Measurements from ENCODE around the gene HECW1. TPM values are rescaled to one million over a fixed set of nuclear protein-coding genes. Genes with fewer than 3 reads are reported as not detected.

The HECW1 gene
- total and polyA plus RNA-seq, 2 donors (not counting 1 experiment from before 2014, with no cell fraction given): not detected

DNA sequence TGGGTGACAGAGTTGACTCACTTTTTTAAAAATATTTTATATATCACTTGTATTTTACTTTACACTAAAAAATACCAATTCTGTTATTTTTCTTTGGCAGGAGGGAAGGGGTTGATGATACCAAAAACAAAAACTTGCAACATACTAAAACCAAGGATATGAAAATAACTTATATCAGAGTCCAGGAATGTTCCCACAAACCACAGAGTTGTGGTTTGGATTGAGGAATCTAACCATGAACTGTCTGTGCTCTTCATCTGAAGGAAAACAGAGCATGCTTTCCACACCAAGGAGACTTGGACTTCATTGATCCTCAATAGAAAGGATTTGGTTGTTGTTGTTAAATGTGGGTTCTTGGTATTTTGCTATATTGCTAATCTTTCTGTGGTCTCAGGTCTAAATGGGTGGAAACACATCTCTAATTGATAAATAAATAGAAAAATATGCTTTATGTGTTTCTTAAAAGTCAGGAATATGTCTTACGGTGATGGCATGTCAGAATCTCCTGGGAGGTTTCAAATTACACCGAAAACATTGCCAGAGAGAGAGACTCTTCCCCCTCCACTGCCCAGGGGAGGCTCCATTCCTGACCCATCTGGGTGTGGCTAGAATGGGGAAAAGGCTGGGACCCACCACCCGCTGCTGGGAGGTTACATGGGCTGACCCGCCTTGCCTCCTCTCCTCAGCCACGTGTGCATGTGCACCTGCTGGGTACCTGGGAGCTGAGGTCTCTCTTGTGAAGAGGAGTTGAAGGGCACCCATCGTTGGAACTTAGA, 423.6 kb downstream of the HECW1 start:
- no peak for TF ChIP-seq EZH2 (IDR thresholded peaks at IDR 0.05; ENCODE audit: borderline replicate concordance, insufficient read depth, low read depth, low read length, poor library complexity, severe bottlenecking)
- TF ChIP-seq, protein P1, sequence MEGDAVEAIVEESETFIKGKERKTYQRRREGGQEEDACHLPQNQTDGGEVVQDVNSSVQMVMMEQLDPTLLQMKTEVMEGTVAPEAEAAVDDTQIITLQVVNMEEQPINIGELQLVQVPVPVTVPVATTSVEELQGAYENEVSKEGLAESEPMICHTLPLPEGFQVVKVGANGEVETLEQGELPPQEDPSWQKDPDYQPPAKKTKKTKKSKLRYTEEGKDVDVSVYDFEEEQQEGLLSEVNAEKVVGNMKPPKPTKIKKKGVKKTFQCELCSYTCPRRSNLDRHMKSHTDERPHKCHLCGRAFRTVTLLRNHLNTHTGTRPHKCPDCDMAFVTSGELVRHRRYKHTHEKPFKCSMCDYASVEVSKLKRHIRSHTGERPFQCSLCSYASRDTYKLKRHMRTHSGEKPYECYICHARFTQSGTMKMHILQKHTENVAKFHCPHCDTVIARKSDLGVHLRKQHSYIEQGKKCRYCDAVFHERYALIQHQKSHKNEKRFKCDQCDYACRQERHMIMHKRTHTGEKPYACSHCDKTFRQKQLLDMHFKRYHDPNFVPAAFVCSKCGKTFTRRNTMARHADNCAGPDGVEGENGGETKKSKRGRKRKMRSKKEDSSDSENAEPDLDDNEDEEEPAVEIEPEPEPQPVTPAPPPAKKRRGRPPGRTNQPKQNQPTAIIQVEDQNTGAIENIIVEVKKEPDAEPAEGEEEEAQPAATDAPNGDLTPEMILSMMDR (IDR thresholded peaks at IDR 0.05): no peak
- Histone ChIP-seq H3K9me3 (ENCODE audit: control extremely low read depth in 1 of 3, control insufficient read depth in 2 of 3, insufficient read depth in 1 of 3, low read length in 2 of 3) (no peaks in the 10 kb centered on the region), H3K27me3 (replicated peaks in 1 of 4; ENCODE audit: control extremely low read depth in 1 of 4, control insufficient read depth in 3 of 4, insufficient read depth in 4 of 4, low read length in 3 of 4) (no peaks in the 10 kb centered on the region), H3K36me3 (replicated peaks in 1 of 2; ENCODE audit: control extremely low read depth in 1 of 2, control insufficient read depth in 1 of 2, extremely low read depth in 1 of 2, insufficient read depth in 2 of 2, low read length in 1 of 2) (no peaks in the 10 kb centered on the region), H3K4me2 (replicated peaks; ENCODE audit: low read depth, low read length, poor library complexity, severe bottlenecking) (no peak overlapping the region), H2AFZ (ENCODE audit: insufficient read depth, low read depth, low read length, poor library complexity, severe bottlenecking) (no peak overlapping the region), H3K4me1 (ENCODE audit: control insufficient read depth in 2 of 2, insufficient read depth in 2 of 2, low read length in 2 of 2) (no peaks in the 10 kb centered on the region), H3K79me2 (ENCODE audit: control insufficient read depth, insufficient read depth, low read length) (no peaks in the 10 kb centered on the region), H3K4me3 (ENCODE audit: control extremely low read depth in 1 of 5, extremely low read depth in 1 of 5, insufficient read depth in 1 of 5, low read depth in 2 of 5, low read length in 4 of 5) (no peak overlapping the region), H3K27ac (ENCODE audit: low read length in 2 of 2) (no peak overlapping the region), H3K9ac (ENCODE audit: low read length) (no peak overlapping the region), H4K20me1 (ENCODE audit: control insufficient read depth, insufficient read depth, low read length, poor library complexity, severe bottlenecking) (no peaks in the 10 kb centered on the region)
- intact Hi-C loops (cut with micrococcal nuclease): no loop called here
- peaks cover 18% of the 10 kb centered on the region for H3K27me3 Mint-ChIP-seq
- no peak for DNase-seq
- H3K27ac Mint-ChIP-seq: no peak overlapping the region
- ChIA-PET POLR2A (no interaction called here), CTCF (no interaction called here)
- no peak overlapping the region for H3K4me3 Mint-ChIP-seq
- WGBS (ENCODE audit: insufficient coverage): 97% methylated on average over 4 of the region's 6 CpGs
- no peak for ATAC-seq (ENCODE audit: low read depth)
- H3K9me3 Mint-ChIP-seq (ENCODE audit: insufficient read depth): no peaks in the 10 kb centered on the region
- no peaks in the 10 kb centered on the region for H3K4me1 Mint-ChIP-seq

DNA sequence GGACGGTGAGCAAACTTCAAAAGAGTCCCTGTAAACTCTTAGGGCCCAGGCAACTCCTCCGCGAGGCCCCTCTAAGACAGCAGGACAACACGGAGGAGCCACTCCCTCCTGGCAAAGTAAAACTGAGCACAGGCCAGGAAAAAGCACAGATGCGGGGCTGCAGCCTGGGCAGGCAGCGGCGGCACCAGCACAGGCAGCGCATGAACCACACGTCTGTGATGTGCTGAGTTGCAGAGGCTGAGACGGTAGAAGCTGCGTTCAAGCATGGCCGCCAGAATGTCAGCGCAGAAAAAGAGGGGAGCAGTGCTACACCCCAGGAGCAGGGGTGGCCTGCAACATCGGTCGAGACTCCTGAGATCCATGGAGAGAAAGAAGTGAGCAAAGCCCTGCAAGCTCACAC, 424.3 kb downstream of the HECW1 start:
- peaks cover 21% of the 10 kb centered on the region for H3K27me3 Mint-ChIP-seq
- no peak overlapping the region for H3K27ac Mint-ChIP-seq
- intact Hi-C loops (cut with micrococcal nuclease): no loop called here
- Histone ChIP-seq H3K9me3 (ENCODE audit: control extremely low read depth in 1 of 3, control insufficient read depth in 2 of 3, insufficient read depth in 1 of 3, low read length in 2 of 3) (no peaks in the 10 kb centered on the region), H3K4me3 (ENCODE audit: control extremely low read depth in 1 of 5, extremely low read depth in 1 of 5, insufficient read depth in 1 of 5, low read depth in 2 of 5, low read length in 4 of 5) (no peak overlapping the region), H4K20me1 (ENCODE audit: control insufficient read depth, insufficient read depth, low read length, poor library complexity, severe bottlenecking) (no peaks in the 10 kb centered on the region), H3K27me3 (replicated peaks in 1 of 4; ENCODE audit: control extremely low read depth in 1 of 4, control insufficient read depth in 3 of 4, insufficient read depth in 4 of 4, low read length in 3 of 4) (no peaks in the 10 kb centered on the region), H3K4me2 (replicated peaks; ENCODE audit: low read depth, low read length, poor library complexity, severe bottlenecking) (no peak overlapping the region), H3K9ac (ENCODE audit: low read length) (no peak overlapping the region), H2AFZ (ENCODE audit: insufficient read depth, low read depth, low read length, poor library complexity, severe bottlenecking) (no peak overlapping the region), H3K27ac (ENCODE audit: low read length in 2 of 2) (no peak overlapping the region), H3K36me3 (replicated peaks in 1 of 2; ENCODE audit: control extremely low read depth in 1 of 2, control insufficient read depth in 1 of 2, extremely low read depth in 1 of 2, insufficient read depth in 2 of 2, low read length in 1 of 2) (no peaks in the 10 kb centered on the region), H3K4me1 (ENCODE audit: control insufficient read depth in 2 of 2, insufficient read depth in 2 of 2, low read length in 2 of 2) (no peaks in the 10 kb centered on the region), H3K79me2 (ENCODE audit: control insufficient read depth, insufficient read depth, low read length) (no peaks in the 10 kb centered on the region)
- DNase-seq (no peak), ATAC-seq (ENCODE audit: low read depth) (no peak)
- no peaks in the 10 kb centered on the region for H3K4me1 Mint-ChIP-seq
- H3K4me3 Mint-ChIP-seq: no peak overlapping the region
- ChIA-PET CTCF (interaction anchor here (1.1 kb wide), 1 partner anchor 8 kb away, joined by 3 read pairs; no protein-coding TSS in a partner anchor), POLR2A (no interaction called here)
- WGBS (ENCODE audit: insufficient coverage): 96% methylated on average over 14 of the region's 15 CpGs
- H3K9me3 Mint-ChIP-seq (ENCODE audit: insufficient read depth): no peaks in the 10 kb centered on the region
- TF ChIP-seq, protein P1 (IDR thresholded peaks at IDR 0.05): no peak
- TF ChIP-seq EZH2 (IDR thresholded peaks at IDR 0.05; ENCODE audit: borderline replicate concordance, insufficient read depth, low read depth, low read length, poor library complexity, severe bottlenecking): no peak

Data from B cell (primary cell).